ENCODE data around the gene CTNNBIP1. TPM values are rescaled to one million over a fixed set of nuclear protein-coding genes. Genes with fewer than 3 reads are reported as not detected.

CTNNBIP1 gene
- total and polyA plus RNA-seq, 9 of the 15 experiments (the other 6 are each of a cell fraction or from before 2014, with no cell fraction given) = 0.65 to 29.2 (median 14.7) TPM

- TF ChIP-seq, protein P1, sequence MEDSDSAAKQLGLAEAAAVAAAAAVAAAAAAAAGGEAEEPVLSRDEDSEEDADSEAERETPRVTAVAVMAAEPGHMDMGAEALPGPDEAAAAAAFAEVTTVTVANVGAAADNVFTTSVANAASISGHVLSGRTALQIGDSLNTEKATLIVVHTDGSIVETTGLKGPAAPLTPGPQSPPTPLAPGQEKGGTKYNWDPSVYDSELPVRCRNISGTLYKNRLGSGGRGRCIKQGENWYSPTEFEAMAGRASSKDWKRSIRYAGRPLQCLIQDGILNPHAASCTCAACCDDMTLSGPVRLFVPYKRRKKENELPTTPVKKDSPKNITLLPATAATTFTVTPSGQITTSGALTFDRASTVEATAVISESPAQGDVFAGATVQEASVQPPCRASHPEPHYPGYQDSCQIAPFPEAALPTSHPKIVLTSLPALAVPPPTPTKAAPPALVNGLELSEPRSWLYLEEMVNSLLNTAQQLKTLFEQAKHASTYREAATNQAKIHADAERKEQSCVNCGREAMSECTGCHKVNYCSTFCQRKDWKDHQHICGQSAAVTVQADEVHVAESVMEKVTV (CRISPR knock-in tag; IDR thresholded peaks at IDR 0.05) = peak; percentile 50; the same call in 1 of the 2 replicates
- TF ChIP-seq, protein P2, sequence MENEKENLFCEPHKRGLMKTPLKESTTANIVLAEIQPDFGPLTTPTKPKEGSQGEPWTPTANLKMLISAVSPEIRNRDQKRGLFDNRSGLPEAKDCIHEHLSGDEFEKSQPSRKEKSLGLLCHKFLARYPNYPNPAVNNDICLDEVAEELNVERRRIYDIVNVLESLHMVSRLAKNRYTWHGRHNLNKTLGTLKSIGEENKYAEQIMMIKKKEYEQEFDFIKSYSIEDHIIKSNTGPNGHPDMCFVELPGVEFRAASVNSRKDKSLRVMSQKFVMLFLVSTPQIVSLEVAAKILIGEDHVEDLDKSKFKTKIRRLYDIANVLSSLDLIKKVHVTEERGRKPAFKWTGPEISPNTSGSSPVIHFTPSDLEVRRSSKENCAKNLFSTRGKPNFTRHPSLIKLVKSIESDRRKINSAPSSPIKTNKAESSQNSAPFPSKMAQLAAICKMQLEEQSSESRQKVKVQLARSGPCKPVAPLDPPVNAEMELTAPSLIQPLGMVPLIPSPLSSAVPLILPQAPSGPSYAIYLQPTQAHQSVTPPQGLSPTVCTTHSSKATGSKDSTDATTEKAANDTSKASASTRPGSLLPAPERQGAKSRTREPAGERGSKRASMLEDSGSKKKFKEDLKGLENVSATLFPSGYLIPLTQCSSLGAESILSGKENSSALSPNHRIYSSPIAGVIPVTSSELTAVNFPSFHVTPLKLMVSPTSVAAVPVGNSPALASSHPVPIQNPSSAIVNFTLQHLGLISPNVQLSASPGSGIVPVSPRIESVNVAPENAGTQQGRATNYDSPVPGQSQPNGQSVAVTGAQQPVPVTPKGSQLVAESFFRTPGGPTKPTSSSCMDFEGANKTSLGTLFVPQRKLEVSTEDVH (IDR thresholded peaks at IDR 0.05; ENCODE audit: low read depth, partially characterized antibody) = peak; percentile 96
- peak; percentile 99 for TF ChIP-seq DIDO1 (tag; IDR thresholded peaks at IDR 0.05; ENCODE audit: low read depth)
- TF ChIP-seq NFRKB (IDR thresholded peaks at IDR 0.05; ENCODE audit: low read depth) = peak; percentile 86
- TF ChIP-seq, protein P3, sequence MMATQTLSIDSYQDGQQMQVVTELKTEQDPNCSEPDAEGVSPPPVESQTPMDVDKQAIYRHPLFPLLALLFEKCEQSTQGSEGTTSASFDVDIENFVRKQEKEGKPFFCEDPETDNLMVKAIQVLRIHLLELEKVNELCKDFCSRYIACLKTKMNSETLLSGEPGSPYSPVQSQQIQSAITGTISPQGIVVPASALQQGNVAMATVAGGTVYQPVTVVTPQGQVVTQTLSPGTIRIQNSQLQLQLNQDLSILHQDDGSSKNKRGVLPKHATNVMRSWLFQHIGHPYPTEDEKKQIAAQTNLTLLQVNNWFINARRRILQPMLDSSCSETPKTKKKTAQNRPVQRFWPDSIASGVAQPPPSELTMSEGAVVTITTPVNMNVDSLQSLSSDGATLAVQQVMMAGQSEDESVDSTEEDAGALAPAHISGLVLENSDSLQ (IDR thresholded peaks at IDR 0.05) = peak; percentile 88
- peak; percentile 38; the same call in 1 of the 2 replicates for TF ChIP-seq BRD4 (IDR thresholded peaks at IDR 0.05)
- TF ChIP-seq HLTF (IDR thresholded peaks at IDR 0.05) = 0 out of 2 replicates have a peak, but pooled peaks have one; percentile 37
- TF ChIP-seq, protein P4, sequence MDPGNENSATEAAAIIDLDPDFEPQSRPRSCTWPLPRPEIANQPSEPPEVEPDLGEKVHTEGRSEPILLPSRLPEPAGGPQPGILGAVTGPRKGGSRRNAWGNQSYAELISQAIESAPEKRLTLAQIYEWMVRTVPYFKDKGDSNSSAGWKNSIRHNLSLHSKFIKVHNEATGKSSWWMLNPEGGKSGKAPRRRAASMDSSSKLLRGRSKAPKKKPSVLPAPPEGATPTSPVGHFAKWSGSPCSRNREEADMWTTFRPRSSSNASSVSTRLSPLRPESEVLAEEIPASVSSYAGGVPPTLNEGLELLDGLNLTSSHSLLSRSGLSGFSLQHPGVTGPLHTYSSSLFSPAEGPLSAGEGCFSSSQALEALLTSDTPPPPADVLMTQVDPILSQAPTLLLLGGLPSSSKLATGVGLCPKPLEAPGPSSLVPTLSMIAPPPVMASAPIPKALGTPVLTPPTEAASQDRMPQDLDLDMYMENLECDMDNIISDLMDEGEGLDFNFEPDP (CRISPR knock-in tag; IDR thresholded peaks at IDR 0.05) = no peak
- no peak for TF ChIP-seq TCF15 (CRISPR knock-in tag; IDR thresholded peaks at IDR 0.05)
- TF ChIP-seq ZNF384 (IDR thresholded peaks at IDR 0.05; ENCODE audit: low read depth, low read length) = peak; percentile 35; the same call in 1 of the 2 replicates
- TF ChIP-seq TBP (optimal IDR thresholded peaks at IDR 0.05; ENCODE audit: low read depth, low read length) = peak; percentile 97
- TF ChIP-seq NBN (IDR thresholded peaks at IDR 0.05; ENCODE audit: low read depth) = no peak
- TF ChIP-seq, protein P5, sequence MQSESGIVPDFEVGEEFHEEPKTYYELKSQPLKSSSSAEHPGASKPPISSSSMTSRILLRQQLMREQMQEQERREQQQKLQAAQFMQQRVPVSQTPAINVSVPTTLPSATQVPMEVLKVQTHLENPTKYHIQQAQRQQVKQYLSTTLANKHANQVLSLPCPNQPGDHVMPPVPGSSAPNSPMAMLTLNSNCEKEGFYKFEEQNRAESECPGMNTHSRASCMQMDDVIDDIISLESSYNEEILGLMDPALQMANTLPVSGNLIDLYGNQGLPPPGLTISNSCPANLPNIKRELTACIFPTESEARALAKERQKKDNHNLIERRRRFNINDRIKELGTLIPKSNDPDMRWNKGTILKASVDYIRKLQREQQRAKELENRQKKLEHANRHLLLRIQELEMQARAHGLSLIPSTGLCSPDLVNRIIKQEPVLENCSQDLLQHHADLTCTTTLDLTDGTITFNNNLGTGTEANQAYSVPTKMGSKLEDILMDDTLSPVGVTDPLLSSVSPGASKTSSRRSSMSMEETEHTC (IDR thresholded peaks at IDR 0.05) = no peak
- peak; percentile 46 for TF ChIP-seq NCOR1 (IDR thresholded peaks at IDR 0.05)
- no peak for TF ChIP-seq ZNF699 (CRISPR knock-in tag; IDR thresholded peaks at IDR 0.05; ENCODE audit: insufficient replicate concordance)
- no peak for TF ChIP-seq ZNF311 (CRISPR knock-in tag; IDR thresholded peaks at IDR 0.05)
- no peak for TF ChIP-seq BRCA1 (IDR thresholded peaks at IDR 0.05)
- no peak for TF ChIP-seq BRCA1 (CRISPR knock-in tag; IDR thresholded peaks at IDR 0.05)
- TF ChIP-seq ZNF41 (CRISPR knock-in tag; conservative IDR thresholded peaks at IDR 0.05) = 0 out of 2 replicates have a peak, but pooled peaks have one; percentile 7
- TF ChIP-seq TARDBP (IDR thresholded peaks at IDR 0.05) = 0 out of 2 replicates have a peak, but pooled peaks have one; percentile 12
Measured at GRCh38 chr1:9942939-9943788, 33.1 kb upstream of the CTNNBIP1 start, which contains the start of the genes LZIC and NMNAT1 (continued).
